ENCODE measurements around the gene CIT.
"Not testable (repeated sequence)": the region's sequence is repeated elsewhere in the genome, so short reads cannot be mapped to it uniquely, and the experiment has no call there.

DNA sequence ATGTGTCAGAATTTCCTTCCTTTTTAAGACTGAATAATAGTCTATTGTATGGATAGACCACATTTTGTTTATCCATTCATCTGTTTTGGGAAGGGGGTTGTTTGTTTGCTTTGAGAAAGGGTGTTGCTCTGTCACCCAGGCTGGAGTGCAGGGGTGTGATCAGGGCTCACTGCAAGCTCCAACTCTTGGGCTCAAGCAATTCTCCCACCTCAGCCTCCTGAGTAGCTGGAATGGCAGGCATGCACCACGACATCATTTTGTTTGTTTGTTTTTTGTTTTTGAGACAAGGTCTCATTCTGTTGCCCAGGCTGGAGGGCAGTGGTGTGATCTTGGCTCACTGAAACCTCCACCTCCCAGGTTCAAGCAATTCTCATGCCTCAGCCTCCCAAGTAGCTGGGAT is 15.5 kb upstream of the CIT start:
- TF ChIP-seq, protein P1, sequence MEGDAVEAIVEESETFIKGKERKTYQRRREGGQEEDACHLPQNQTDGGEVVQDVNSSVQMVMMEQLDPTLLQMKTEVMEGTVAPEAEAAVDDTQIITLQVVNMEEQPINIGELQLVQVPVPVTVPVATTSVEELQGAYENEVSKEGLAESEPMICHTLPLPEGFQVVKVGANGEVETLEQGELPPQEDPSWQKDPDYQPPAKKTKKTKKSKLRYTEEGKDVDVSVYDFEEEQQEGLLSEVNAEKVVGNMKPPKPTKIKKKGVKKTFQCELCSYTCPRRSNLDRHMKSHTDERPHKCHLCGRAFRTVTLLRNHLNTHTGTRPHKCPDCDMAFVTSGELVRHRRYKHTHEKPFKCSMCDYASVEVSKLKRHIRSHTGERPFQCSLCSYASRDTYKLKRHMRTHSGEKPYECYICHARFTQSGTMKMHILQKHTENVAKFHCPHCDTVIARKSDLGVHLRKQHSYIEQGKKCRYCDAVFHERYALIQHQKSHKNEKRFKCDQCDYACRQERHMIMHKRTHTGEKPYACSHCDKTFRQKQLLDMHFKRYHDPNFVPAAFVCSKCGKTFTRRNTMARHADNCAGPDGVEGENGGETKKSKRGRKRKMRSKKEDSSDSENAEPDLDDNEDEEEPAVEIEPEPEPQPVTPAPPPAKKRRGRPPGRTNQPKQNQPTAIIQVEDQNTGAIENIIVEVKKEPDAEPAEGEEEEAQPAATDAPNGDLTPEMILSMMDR (IDR thresholded peaks at IDR 0.05) = not testable (repeated sequence)
- not testable (repeated sequence) for TF ChIP-seq POLR2A, EP300 (IDR thresholded peaks at IDR 0.05)
